Stimulated activated CD8-positive, alpha-beta memory T cell treated with anti-CD3 and anti-CD28 coated beads, Interleukin-7, amount 100 ng/mL, for 24 hours (primary cell): ENCODE measurements around the gene SESN1.

Experiments
- DNase-seq: peaks from one replicate; pipeline ENCODE4 v3.0.0-alpha.2; 2020; ENCODE audit warnings: low read depth

Gene SESN1

DNA sequence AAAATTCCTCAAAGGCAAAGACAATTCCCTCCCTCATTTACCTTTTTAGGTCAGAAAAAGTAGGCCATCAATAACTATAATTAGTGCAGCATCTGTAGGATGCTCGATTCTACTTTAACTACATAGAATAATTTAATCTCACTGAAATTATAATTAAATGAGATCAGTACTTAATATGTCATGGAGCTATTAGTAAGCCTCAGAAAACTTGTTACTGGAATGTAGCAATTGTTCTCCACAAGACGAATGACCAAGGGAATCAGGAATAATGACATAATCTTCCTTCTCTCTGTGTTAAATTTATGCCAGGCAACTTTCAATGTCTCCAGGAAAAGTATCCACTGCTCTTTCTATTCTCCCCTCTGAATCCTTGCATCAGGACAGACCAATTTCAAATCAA lies 34.1 kb downstream of the SESN1 start:
- DNase-seq = no peak

DNA sequence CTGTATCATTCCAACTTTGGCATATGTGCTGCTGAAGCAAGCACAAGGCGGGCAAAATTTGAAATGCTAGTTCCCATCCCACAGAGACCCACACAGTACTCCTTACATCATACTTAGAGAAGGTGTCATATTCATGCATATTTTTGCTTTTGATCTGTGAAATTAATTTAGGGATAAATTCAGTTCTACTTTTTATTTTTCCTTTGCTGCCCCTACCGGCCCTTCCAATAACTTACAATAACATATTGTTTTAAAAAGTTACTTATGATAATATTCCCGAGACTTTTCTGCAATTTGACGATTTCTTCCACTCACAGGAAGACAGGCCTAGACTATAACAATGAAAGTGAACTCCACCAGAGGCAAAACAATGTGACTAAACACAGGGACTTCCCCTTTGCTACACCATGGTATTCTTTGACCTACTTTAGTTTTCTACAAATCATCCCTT lies 35.0 kb downstream of the SESN1 start:
- DNase-seq = no peak

DNA sequence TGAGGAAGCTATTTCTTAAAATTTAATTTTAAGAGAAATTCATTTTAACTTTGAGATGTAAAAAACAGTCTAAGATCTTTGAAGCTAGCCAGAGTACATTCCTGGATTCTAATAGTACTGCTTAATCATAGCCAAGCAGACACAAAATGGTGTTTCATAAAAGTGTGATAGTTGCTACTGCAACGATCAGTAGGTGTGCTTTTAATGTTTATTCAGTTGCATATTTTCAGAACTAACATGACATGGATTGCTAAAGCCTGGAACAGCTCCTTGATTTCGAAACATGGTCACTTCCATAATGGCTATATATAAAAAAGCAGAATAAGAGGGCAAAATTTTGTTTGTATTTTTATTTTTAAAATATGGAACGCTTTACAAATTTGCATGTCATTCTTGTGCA lies 35.5 kb downstream of the SESN1 start:
- no peak for DNase-seq

DNA sequence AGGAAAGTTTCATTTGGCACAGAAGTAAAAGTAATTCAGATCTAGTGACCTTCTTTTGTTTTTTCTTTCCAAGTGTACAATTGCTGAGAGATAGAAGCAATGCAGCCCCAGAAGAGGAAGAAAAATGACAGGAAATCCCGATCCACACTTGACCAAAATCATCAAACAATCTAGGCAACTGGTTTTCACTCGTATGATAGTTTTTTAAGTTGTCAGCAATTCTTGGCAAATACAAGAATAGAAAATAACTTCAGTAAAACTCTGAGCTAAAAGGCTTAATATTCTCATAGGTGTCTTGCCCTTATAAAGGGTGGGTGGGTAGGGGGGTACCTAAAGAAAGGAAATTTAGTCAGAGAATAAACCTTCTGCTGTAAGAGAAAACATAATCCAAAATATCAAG lies 36.0 kb downstream of the SESN1 start:
- DNase-seq = no peak

DNA sequence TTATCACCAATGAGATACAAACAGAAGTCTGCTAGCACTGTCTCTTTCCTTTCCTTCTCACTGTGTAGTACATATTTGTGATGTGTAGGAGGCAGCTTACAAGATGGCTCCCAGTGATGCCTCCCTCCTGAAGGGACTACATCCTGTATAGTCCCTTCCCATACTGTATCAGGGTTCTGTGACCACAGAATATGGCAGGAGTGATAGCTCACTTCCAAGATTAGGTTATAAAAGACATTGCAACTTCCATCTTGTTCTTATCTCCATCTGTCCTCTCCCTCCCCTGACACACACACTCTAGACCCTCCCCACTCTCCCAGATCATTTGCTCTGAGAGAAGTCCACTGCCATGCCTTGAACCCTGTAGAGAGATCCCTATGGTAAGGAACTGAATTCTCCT lies 38.0 kb downstream of the SESN1 start:
- no peak for DNase-seq

DNA sequence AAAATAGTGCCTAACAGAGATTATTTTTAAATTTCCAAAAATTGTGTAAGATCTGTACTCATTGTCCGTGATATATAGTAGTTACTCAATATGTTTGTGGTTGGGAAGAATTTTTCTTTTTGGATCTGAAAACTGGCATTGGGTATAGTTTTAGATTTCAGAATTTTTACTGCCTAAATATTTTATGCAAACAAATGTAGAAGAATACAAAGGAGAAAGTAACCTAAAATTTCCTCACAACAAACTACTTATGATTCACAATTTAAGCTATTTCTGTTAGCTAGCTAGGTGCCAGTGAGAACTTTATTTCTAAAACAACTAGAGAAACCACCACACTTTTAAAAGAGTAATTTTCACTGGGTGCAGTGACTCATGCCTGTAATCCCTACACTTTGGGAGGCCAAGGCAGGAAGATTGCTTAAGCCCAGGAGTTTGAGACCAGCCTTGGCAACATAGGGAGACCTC lies 38.8 kb downstream of the SESN1 start:
- no peak for DNase-seq

DNA sequence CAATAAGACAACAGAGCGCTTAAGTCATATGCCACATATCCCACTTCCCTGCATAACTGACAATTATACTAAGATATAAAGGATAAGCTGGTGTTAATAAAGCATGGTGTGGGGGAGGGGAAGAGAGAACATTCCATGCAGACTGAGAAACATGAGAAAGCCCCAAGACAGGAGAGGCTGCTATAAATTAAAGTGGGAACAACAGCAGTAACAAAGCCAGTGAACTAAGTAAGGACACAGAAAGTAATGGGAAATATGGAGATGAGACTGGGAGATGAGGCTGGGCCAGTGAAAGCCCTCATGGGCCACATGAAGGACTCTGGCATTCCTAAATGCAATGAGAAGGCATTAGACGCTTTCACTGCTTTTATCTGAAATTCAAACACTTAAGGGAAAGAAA lies 41.3 kb downstream of the SESN1 start:
- DNase-seq = no peak

DNA sequence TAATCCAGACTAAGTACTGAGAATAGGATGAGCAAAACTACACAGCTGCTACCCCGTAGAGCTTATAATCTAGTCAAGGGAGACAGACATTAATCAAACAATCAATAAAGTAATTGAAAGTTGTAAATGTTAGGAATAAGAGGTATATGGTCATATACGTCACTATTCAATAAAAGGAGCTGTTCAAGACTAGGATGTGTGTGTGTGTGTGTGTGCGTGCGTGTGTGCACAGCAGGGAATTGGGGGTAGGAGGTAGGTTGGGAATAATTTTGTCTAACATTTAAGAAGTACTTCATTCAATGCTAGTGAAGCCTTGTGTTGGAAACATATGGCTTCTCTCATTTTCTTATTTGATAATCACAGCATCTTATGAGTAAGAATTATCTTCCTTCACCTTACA lies 41.8 kb downstream of the SESN1 start:
- no peak for DNase-seq

DNA sequence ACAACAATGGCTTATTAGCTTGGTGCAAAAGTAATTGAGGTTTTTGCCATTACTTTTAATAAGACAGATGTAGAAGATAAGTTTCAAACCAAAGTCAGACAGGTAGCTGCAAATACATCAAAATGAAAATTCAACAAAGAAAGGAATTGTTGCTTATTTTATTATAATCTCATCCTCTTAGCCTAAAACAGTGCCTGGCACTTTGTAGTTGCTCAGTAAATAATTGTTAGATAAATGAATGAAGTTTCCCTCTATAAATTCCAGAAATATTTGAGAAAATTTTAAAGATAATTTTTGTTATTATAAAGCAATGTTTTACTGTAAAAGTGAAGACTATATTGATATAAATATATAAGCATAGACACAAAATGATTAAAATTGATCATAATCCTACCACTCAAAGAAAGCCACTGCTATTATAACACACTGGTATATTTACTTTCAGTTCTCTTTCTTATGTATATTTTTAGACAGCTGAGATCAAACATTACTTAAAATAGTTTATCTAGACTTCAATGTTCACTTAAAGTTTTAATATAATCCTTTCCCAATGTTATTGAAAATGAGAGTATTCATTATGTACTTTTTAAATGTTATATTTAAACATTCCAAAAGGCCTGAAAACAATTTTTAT lies 42.5 kb downstream of the SESN1 start:
- DNase-seq = no peak

DNA sequence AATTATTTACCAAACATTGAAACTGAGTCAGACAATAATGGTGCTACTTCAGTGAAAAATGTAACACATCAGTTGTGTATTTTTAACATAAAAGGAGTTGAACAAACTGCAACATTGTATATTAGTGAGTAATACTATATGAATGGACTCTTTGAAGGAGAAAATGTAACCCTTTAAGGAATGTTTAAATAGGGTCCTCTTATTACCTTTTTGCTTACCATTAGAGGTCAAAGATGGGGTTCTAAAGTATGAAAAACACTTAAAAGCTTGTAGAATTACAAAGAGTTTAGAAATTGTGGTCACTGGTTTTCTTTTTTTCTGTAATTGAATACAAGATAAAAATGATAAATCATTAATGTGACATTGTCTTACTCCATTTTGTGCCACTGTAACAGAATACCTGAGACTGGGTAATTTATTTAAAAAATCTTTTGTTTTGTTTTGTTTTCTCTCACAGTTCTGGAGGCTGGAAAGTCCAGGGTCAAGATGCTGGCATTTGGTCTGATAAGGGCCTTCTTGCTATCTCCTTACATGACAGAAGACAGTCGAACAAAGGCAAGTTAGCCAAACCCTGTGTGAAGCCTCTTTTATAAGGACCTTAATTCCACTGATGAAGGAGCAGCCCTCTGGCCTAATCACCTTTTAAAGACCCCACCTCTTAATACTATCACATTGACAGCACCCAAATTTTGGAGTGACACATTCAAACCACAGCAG lies 43.2 kb downstream of the SESN1 start:
- DNase-seq = no peak

DNA sequence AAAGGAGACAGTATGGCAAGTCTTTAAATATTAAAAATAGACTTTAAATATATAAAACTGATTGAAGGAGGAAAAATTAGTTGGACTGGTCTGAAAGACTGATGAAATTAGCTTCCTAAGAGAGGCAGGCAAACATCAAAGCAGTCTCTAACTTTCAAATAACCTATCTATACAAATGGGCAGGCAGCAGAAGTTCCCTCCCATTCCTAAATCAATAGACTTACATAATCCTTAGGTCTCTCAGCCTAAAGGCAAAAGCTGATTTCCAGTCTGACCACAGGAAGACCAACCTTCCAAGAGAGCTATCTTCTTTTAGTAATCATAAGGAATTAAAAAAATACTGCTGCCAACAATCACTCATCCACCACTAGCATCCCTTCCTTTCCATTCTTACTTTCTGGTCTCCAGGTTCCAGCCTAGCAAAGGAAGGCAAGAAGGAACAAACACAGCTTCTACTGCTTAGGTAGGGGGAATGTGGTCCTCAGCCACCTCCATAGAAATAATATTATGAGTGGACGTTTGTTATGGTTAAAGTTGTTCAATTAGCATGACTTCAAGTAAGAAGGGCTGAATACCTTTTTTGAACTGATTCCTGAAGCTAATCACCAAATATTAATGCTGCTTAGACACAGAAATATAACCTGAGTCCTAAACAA lies 44.1 kb downstream of the SESN1 start:
- DNase-seq = no peak

DNA sequence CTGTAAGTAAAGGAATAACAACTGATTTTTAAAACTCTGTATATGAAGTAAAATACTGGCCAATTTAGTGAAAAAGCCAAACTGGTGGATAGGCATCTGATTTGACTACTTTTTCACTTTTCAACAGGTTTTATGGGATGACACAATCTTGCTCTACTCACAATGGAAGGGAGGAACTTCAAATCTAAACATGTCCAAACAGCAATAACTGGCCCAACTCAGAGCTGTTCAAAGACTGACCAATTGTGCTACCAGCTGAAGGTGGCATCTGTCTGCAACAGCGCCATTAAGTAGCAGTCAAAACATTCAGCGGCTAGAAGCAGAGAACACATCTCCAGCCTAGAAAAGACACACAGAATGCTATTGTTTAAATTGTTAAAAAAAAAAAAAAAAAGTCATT lies 44.6 kb downstream of the SESN1 start:
- no peak for DNase-seq

DNA sequence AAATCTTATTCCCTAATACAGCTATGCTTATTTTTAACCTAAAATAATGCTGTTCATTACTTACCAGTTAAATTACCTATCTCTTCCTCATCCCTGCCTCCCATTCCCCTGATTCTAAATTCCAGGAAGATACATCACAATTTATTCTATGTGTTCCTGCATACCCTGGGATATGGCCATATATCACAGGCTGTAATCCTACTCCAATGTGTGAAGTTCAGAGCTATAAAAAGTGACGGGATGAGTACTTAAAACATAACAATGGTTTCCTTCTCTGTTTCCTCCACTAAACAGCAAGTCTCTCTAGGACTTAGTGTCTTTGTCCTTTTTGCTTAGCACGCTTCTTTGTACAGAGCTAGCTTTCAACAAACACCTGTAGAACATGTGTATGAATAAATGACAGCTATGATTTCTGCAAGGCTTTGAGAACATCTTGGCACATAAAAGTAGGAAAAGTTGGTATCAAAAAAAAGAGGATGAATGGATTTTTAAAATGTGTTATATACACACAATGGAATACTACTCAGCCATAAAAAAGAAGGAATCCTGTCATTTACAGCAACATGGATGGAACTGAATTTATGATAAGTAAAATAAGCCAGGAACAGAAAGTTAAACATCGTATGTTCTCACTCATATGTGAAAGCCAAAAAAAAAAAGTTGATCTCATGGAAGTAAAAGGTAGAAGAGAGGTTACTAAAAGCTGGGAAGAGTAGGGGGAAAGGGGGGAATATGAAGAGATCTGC lies 45.8 kb downstream of the SESN1 start:
- no peak for DNase-seq

DNA sequence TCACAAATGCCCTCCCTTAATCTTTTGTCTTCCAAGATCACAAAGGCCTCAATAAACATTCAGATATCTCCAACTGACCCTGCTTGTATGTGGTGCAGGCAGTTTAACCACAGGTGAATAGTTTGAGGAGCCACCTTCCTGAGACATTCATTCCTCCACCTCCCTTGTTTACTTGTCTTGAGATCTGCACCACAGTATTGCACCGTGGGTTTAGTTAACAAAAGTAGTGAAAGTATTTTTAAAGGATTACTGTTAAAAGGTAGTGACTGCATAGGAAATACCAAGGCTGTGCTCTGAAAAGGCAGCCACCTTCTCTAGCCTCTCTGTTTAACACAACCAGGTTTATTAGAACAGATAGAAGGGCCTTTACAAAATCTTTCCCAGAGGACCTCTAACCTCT lies 46.5 kb downstream of the SESN1 start:
- no peak for DNase-seq

DNA sequence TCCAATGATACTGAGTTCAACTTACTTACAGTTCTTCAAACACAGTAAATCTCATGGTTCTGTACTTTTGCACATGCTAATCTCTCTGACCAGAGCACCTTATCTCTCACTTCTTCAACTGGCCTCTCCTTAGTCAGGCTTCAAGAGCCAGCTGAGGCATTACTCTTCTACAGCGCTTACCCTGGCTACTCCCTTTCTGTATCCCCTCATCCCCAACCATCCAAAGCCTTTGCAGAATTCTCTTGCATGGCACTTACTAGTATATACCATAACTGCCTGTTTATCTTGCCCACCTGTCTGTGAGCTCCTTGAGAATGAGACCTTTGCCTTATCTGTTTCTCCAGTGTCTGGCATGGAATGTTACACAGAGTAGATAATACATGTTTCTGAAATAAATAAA lies 49.2 kb downstream of the SESN1 start:
- DNase-seq = no peak

DNA sequence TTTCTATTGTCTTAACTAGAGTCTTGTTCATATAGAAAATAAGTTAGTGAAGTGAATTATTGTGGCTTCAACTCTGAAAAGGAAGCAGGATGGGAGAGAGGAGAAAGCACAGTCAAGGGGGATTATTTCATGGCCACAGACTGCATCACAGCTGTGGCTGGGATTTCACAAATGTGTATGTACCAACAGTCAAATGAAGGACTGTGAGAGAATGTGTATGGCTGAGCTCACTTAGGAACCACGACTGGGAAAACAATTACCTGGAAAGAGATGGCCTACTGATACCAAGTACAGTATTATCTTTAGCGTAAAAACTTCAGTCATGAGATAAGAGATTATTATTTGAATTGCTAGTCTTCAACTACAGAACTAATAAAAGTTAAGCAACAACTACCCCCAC lies 54.9 kb downstream of the SESN1 start:
- no peak for DNase-seq

DNA sequence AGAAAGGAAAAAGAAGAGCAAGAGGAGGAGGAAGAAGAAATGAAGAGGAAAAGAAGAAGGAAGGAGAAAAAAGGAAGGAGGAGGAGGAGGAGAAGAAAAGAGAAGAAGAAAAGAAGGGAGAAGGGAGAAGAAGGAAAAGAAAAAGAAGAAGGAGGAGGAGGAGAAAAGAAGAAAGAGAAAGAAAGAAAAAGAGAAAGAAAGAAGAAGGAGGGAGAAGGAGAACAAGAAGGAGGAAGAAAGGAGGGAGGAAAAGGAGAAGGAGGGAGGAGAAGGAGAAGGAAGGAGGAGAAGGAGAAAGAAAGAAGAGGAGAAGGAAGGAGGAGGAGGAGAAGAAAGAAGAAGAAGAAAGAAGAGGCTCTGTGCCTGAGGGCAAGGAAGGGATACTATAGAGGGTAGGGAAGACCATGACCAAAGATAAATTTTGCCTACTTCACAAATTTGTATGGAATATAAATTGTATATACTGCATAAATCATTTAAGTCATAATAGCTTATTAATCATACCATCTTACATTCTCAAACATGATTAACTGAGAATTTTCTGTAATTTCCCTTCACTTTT lies 55.7 kb downstream of the SESN1 start:
- no peak for DNase-seq

DNA sequence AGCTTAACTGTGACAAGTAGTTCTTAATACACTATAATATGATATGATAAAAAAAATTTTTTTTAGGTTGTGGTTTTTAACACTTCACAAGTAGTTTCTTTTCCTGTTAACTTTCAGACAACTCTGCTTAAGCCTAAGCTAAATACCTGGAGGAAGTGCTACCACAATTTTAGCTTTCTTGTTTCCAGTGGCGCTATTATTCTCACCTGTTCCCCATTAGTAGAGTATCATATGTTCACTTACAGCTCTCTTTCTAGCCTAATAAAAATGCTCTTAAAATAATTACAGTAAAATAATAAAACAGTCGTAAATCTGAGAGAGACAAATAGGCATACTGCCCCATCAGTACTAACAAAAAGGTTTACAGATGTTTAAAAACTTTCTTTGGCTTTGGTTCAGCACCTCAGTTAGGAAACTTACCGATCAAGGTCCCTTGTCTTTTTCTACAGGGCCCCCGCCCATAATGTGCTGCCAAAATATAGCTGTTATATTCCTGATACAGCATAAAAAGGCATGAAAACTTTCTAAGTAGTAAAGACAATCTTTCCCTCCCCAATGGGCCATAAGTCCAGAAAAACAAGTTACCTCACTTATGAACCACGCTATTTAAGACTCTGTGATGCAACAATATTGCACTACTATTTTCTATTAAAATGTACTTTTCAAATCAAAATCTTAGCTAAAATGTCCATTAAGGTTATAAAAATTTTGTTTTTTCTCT lies 57.9 kb downstream of the SESN1 start:
- DNase-seq = no peak

DNA sequence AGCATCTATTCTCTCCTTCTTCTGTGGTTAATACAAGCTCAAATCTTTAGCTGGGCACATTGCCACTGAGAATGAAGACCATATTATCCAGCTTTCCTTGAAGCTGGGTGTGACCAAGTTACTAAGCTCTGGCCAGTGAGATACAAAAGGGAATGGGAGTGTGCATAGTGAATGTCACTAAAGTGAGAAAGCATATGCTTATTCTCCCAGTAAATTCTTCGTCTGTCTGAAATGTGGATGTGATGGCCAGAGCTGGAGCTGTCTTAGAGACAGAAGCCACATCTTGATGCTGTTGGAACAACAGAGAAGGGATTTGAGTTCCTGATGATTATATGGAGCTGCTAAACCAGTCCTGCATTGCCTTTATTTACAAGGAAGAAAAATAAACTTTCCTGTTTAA lies 60.1 kb downstream of the SESN1 start:
- no peak for DNase-seq

DNA sequence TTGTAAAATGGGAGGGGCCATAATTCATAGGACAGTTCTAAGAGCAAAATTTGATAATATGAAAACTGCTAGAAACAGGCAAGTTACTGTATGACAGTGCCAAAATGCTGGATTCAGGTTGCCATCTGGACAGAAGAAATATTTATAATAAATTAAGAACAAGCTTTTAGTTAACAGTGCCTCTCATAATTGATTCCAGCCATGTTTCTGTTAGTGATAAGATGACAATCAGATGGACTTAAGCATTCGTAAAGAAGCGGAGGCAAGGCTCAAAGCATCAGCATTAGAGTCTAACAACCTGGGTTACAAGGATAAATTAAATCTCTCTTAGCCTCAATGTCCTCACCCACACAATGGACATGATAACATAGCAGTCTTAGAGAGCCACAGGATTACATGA lies 61.0 kb downstream of the SESN1 start:
- DNase-seq = no peak

DNA sequence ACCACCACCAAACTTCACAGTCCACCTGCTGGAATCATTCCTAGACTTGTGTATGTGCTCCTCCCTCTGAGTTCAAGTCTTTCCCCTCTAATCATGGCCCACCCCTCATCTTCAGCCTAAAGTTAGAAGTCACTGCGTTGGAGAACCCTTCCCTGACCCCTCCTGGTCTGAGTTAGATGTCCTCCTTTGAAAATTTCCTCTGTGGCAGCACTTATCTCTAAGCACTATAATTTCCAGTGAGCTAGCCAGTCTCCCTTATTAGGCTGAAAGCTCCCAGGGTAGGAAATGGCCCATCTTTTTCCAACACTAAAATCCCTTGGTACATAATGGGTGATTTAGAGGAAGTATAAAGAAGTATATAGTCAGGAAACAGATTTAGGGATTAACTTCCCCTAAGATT lies 63.2 kb downstream of the SESN1 start:
- DNase-seq = no peak

DNA sequence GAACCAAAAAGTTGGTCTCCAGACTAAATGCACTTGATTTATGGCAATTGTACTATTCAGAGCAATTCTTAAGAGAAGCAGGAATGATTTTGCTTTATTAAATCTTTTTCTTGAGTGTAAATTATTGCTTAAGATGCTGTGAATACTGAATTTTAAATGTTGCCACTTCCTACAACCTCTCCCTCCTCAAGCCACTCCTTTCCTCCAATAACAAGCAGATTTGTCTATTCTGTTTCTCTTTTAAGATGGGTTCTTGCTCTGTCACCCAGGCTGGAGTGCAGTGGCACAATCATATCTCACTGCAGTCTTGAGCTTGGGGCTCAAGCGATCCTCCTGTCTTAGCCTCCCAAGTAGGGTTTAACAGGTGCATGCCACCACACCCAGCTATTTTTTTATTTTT lies 65.3 kb downstream of the SESN1 start:
- DNase-seq = no peak
